GM23248 (cell line): ENCODE data around the gene ZNF385D.

Source experiments
- EZH2 ChIP-seq: fragments of 200-600 bp; sonication (generic); IDR thresholded peaks from 2 replicates; pipeline ENCODE4 v1.6.1; 2018; ENCODE audit warnings: antibody characterized with exemption, mild to moderate bottlenecking; ENCODE audit not compliant: insufficient read depth, poor library complexity, severe bottlenecking
- EZH2phosphoT487 ChIP-seq: fragments of 200-600 bp; sonication (generic); IDR thresholded peaks from 2 replicates; pipeline ENCODE4 v1.6.1; 2018; ENCODE audit warnings: antibody characterized with exemption, moderate library complexity, mild to moderate bottlenecking, low read depth; ENCODE audit not compliant: insufficient read depth

DNA sequence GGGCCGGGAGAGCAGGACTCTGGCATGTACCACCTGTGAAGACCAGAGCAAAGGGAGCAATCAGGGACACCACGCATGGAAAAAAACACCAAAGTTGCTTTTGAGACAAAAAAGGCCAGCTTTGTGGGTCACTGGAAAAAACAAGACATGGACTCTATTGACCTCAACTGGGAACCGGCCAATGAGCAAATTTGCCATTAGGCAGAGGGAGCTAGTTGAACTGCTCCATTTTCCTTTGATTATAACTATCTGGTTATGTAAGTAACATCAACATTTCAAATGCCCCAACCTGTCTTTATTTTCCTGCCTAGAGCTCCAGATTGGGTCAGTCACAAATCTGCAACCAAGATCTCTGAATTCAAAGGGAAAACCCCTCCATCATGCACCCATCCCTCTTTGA lies 86.0 kb downstream of the ZNF385D start:
- TF ChIP-seq EZH2, result no peak
- no peak for TF ChIP-seq EZH2phosphoT487
